ENCODE data around the gene IMPG1. TPM values are rescaled to one million over a fixed set of nuclear protein-coding genes. Genes with fewer than 3 reads are reported as not detected.

The IMPG1 gene
- polyA plus RNA-seq, 1 donor (not counting 4 experiments of a cell fraction or from before 2014, with no cell fraction given), result not detected

DNA sequence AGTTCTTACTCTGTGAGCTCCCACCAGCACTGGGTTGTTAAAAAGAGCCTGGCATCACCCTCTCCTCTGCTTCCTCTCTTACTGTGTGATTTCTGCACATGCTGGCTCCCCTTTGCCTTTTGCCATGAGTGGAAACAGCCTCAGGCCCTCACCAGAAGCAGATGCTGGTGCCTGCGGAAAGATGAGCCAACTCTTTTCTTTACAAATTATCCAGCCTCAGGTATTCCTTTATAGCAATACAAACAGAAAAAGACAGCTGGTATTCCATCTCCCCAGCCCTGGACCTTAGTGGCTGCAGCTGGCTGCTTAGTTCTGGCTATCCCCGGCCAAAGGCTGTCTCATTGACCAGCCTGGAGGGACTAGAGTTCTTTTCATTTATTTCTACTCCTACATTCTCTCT, 129.1 kb downstream of the IMPG1 start:
- H3K27ac ChIP-seq (ENCODE audit: control insufficient read depth, insufficient read depth, low read length), result no peak overlapping the region
- no peak for TF ChIP-seq CTCF (optimal IDR thresholded peaks at IDR 0.05 in 1 of 3, IDR thresholded peaks at IDR 0.05 in 1 of 3, conservative IDR thresholded peaks at IDR 0.05 in 1 of 3; ENCODE audit: extremely low read depth in 1 of 3, insufficient read depth in 2 of 3, low read length in 3 of 3)
- dilution Hi-C loops (cut with MboI; ENCODE audit: extremely low pct_ligation_motif_present, low sequenced_read_pairs), result no loop called here
- FAIRE-seq (no peak), DNase-seq (ENCODE audit: low read depth, low spot score) (no peak)
- no peaks in the 10 kb centered on the region for H4K20me1 ChIP-seq (ENCODE audit: control insufficient read depth, extremely low read depth, insufficient read depth, low read length)
- no peaks in the 10 kb centered on the region for H3K27me3 ChIP-seq (ENCODE audit: control insufficient read depth, extremely low read depth, insufficient read depth, low read length)
- no peak overlapping the region for H3K4me2 ChIP-seq (ENCODE audit: control insufficient read depth, extremely low read depth, insufficient read depth, low read depth, low read length)
- H3K79me2 ChIP-seq (ENCODE audit: control insufficient read depth, insufficient read depth, low read length), result no peaks in the 10 kb centered on the region
- no peak overlapping the region for H2AFZ ChIP-seq (ENCODE audit: control insufficient read depth, low read length)
- no peak overlapping the region for H3K4me3 ChIP-seq (ENCODE audit: control insufficient read depth in 2 of 3, extremely low read depth in 1 of 3, insufficient read depth in 2 of 3, low read depth in 1 of 3, low read length in 3 of 3)
- no peaks in the 10 kb centered on the region for H3K9me1 ChIP-seq (ENCODE audit: control insufficient read depth, extremely low read depth, insufficient read depth, low read length)
- no peak overlapping the region for H3K9ac ChIP-seq (ENCODE audit: control insufficient read depth, extremely low read depth, insufficient read depth, low read length)
- no peaks in the 10 kb centered on the region for H3K9me3 ChIP-seq (ENCODE audit: control insufficient read depth, low read depth, low read length)
- H3K36me3 ChIP-seq (ENCODE audit: control insufficient read depth in 2 of 2, extremely low read depth in 1 of 2, insufficient read depth in 2 of 2, low read length in 2 of 2), result no peaks in the 10 kb centered on the region
- no peaks in the 10 kb centered on the region for H3K4me1 ChIP-seq (ENCODE audit: control insufficient read depth, extremely low read depth, insufficient read depth, low read length)

- no peak overlapping the region for H2AFZ ChIP-seq (ENCODE audit: control insufficient read depth, low read length)
- H3K4me2 ChIP-seq (ENCODE audit: control insufficient read depth, extremely low read depth, insufficient read depth, low read depth, low read length), result no peak overlapping the region
- H3K4me1 ChIP-seq (ENCODE audit: control insufficient read depth, extremely low read depth, insufficient read depth, low read length), result no peaks in the 10 kb centered on the region
- no peaks in the 10 kb centered on the region for H3K36me3 ChIP-seq (ENCODE audit: control insufficient read depth in 2 of 2, extremely low read depth in 1 of 2, insufficient read depth in 2 of 2, low read length in 2 of 2)
- H3K27ac ChIP-seq (ENCODE audit: control insufficient read depth, insufficient read depth, low read length), result no peak overlapping the region
- H3K9me1 ChIP-seq (ENCODE audit: control insufficient read depth, extremely low read depth, insufficient read depth, low read length), result no peaks in the 10 kb centered on the region
- H3K9me3 ChIP-seq (ENCODE audit: control insufficient read depth, low read depth, low read length), result no peaks in the 10 kb centered on the region
- TF ChIP-seq EZH2 (IDR thresholded peaks at IDR 0.05; ENCODE audit: low read length), result no peak
- TF ChIP-seq CTCF (optimal IDR thresholded peaks at IDR 0.05 in 1 of 3, IDR thresholded peaks at IDR 0.05 in 1 of 3, conservative IDR thresholded peaks at IDR 0.05 in 1 of 3; ENCODE audit: extremely low read depth in 1 of 3, insufficient read depth in 2 of 3, low read length in 3 of 3), result no peak
- no peak overlapping the region for H3K4me3 ChIP-seq (ENCODE audit: control insufficient read depth in 2 of 3, extremely low read depth in 1 of 3, insufficient read depth in 2 of 3, low read depth in 1 of 3, low read length in 3 of 3)
- H3K79me2 ChIP-seq (ENCODE audit: control insufficient read depth, insufficient read depth, low read length), result no peaks in the 10 kb centered on the region
- H4K20me1 ChIP-seq (ENCODE audit: control insufficient read depth, extremely low read depth, insufficient read depth, low read length), result no peaks in the 10 kb centered on the region
- FAIRE-seq (no peak), DNase-seq (ENCODE audit: low read depth, low spot score) (no peak)
- dilution Hi-C loops (cut with MboI; ENCODE audit: extremely low pct_ligation_motif_present, low sequenced_read_pairs), result no loop called here
- no peak overlapping the region for H3K9ac ChIP-seq (ENCODE audit: control insufficient read depth, extremely low read depth, insufficient read depth, low read length)
- H3K27me3 ChIP-seq (ENCODE audit: control insufficient read depth, extremely low read depth, insufficient read depth, low read length), result no peaks in the 10 kb centered on the region
These were observed 131.0 kb downstream of the IMPG1 start for GRCh38 chr6:75941509-75941908.
